UCSD-AML1 (cell line): Measurements from ENCODE around the gene ARL3.
A peak's percentile ranks its signal among the peaks of the same experiment; 100 is the strongest.
"Not testable (repeated sequence)": the region's sequence is repeated elsewhere in the genome, so short reads cannot be mapped to it uniquely, and the experiment has no call there.

Experiments used
- DNase-seq: peaks from one replicate; lab custom pipeline; 2025; ENCODE audit not compliant: unreplicated experiment; lab: John Stamatoyannopoulos, UW

Gene ARL3

DNA sequence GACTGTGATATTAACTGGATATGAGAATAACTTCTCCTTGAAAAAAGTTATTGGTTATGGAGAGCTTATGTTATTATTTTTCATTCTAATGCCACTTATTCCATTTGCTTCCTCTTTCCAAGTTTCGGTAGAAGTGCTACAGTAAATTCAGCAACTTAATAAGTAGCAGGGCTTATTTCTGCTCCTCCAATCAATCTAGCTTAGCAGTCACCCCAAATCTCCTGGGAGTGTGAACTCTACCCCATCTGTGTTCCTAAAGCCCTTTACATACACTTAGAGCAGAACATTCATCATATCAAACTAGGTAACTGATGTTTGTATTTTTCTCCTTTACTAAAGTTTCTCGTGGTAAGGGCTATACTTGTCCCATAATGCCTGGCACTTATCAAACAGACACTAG is 8.7 kb downstream of the ARL3 start:
- DNase-seq = no peak

- DNase-seq = no peak
Observed at GRCh38 chr10:102704915-102705314, 9.3 kb downstream of the ARL3 start.

- DNase-seq = no peak
Observed at GRCh38 chr10:102702742-102703141, 11.5 kb downstream of the ARL3 start.

GRCh38 chr10:102701796-102702195 is 12.4 kb downstream of the ARL3 start:
- DNase-seq = no peak

- DNase-seq = no peak
Observed at GRCh38 chr10:102701272-102701671, 12.9 kb downstream of the ARL3 start.

- no peak for DNase-seq
Observed at GRCh38 chr10:102698894-102699293, 15.3 kb downstream of the ARL3 start.

- no peak for DNase-seq
Observed at GRCh38 chr10:102696736-102697135, 17.5 kb downstream of the ARL3 start.

GRCh38 chr10:102695401-102695800 is 18.8 kb downstream of the ARL3 start:
- DNase-seq = not testable (repeated sequence)

- no peak for DNase-seq
Observed at GRCh38 chr10:102691285-102692066, 22.7 kb downstream of the ARL3 start.

GRCh38 chr10:102683736-102684135 is 30.5 kb downstream of the ARL3 start:
- no peak for DNase-seq

DNA sequence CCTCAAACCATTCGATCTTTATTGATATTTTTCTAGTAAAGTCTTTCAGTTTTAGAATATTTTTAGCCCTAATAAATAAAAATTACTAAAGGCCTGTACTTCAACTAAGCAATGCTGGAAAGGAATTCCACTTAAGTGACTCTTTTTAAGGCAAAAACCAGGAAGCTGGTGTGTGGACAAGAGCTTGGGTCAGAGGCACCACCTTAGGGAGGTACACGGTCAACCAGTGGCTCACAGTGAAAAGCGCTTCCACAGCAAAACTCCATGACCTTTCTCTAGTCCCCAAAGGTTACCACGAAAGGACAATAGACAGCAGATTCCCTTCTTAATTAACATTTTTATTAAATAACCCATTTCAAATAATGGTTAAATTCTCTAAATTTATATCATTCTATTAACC is 31.2 kb downstream of the ARL3 start:
- DNase-seq = no peak

GRCh38 chr10:102682416-102682815 is 31.8 kb downstream of the ARL3 start:
- DNase-seq = no peak

DNA sequence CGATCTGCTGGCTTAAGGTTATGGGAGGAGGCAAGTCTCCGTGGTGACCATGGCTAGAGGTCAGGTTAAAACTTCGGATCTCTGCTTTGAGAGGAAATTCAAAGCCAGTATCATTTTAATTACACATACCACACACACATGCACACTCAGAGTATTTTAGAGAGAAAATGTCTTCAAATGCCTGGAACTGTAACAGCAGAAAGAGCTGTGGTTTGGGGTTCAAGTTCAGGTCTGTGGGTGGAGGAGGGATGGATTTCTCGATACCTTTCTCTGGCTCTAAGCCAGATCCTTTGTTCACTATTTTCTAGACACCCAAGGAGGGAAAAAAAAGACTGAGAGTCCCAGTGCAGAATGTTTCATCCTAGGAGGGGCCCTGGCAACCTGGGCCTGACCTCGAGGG is 32.5 kb downstream of the ARL3 start:
- no peak for DNase-seq

- DNase-seq = no peak
Observed at GRCh38 chr10:102679596-102679995, 34.6 kb downstream of the ARL3 start.

- DNase-seq = peak; percentile 58
Observed at GRCh38 chr10:102678842-102679289, 35.3 kb downstream of the ARL3 start.

GRCh38 chr10:102678068-102678400 is 36.2 kb downstream of the ARL3 start:
- no peak for DNase-seq

- DNase-seq = no peak
Observed at GRCh38 chr10:102677331-102678067, 36.7 kb downstream of the ARL3 start.

DNA sequence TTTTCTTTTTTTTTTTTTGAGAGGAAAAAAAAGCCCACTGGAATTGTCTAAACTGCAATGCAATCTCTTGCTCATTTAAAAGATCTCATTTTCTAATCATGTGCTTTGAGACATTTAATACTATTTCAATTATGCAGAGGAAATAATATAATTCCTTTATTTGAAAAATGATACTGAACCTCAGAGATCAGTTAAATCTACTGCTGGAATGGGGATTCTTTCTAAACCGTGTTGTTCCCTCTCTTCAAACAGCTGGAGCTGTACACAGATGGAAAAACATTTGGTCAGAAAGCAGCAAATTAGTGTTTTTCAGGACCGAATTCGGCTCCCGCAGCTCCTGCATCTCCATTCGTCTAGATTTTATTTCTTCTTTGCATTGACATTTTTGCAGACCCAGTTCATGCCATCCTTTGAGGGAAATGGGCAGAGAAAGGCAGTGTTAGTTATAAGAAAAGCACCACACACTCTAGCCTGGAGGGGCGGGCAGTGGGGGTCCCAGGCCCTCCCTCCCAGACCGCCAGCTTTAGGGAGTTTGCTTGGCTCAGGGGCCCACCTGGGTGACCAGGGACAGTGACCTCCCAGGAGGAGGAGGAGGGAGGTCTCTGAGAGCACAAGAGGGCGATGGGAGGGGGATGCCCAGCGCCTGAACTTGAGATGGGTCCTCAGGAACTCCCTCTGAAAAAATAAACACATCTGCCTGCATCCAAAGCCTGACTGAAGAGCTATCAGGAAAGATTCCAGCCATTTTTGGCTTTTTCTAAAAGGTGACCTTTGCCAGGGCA is 37.5 kb downstream of the ARL3 start:
- no peak for DNase-seq

GRCh38 chr10:102675666-102676533 is 38.3 kb downstream of the ARL3 start:
- peak; percentile 47 for DNase-seq

DNA sequence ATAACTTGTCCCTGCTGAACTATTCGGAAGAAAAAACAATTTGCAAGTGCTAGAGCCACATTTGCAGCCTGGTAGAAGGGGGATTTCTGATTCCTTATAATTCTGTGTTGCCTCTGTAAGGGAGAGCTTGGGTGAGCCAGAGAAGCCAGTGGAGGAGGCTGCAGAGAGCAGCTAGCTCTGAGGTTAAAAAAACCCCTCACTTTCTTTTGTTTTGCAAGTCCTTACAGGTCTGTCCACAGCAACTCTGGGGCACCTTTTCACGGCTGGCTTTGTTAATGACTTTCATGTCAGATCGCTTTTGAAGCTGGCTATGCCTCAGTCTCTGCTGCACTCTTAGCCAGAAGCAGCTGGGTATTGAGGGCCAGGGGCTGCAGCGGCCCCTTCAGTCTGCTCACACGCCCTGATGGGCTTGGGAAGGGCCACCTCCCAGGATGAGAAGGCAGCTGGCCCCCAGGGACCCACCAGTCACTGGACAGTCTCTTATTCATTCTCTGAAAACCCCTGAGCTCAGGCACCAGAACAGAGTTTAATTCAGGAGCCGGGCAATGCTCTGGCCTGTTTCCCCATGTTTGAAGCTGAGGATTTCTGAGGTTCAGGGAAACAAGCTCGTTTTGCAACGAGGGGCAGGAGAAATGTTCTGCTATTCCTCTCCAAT is 39.1 kb downstream of the ARL3 start:
- no peak for DNase-seq
